ENCODE data around the gene DCAF6.

The DCAF6 gene

DNA sequence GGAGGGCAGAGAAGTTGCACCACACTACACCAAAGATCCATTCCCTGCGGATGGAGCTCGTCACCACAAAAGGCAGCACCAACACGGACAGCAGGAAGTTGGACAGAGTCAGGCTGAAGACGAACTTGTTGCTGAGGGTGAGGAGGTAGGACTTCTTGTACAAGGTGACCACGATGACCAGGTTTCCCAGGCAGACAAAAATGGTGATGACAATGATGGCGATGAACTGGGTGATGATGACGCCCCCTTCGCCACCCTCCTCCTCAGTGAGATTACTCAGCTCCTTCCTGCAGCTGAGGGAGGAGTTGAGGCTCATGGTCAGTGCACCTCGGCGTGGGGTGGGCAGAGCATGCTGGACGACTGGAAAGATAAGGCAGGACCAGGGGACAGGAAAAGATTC is 168.1 kb downstream of the DCAF6 start:
- Histone ChIP-seq H4K91ac (ENCODE audit: low read length) (no peak overlapping the region), H3K4me3 (ENCODE audit: insufficient read depth in 1 of 2, low read depth in 1 of 2, low read length in 2 of 2) (no peak overlapping the region), H3K4ac (ENCODE audit: low read depth in 1 of 2, low read length in 2 of 2) (no peak overlapping the region), H3K4me1 (ENCODE audit: control insufficient read depth, insufficient read depth, low read depth, low read length) (peaks cover 1% of the 10 kb centered on the region), H2AFZ (ENCODE audit: low read depth, low read length) (no peak overlapping the region), H3K9me3 (ENCODE audit: control insufficient read depth, low read length) (no peaks in the 10 kb centered on the region), H3K4me2 (ENCODE audit: low read length, poor library complexity, severe bottlenecking) (no peak overlapping the region), H3K27me3 (ENCODE audit: control insufficient read depth in 1 of 2, insufficient read depth in 1 of 2, low read length in 2 of 2) (no peaks in the 10 kb centered on the region), H2BK120ac (ENCODE audit: low read depth, low read length) (no peak overlapping the region), H2BK12ac (ENCODE audit: low read length in 2 of 2) (no peak overlapping the region), H3K18ac (ENCODE audit: low read depth in 1 of 2, low read length in 2 of 2) (no peak overlapping the region), H3K36me3 (ENCODE audit: control insufficient read depth in 1 of 2, insufficient read depth in 2 of 2, low read depth in 1 of 2, low read length in 2 of 2) (peaks cover 11 to 19% of the 10 kb centered on the region in 2 experiments), H3K14ac (ENCODE audit: low read length in 2 of 2) (no peak overlapping the region), H4K8ac (ENCODE audit: low read length) (no peak overlapping the region), H2BK5ac (ENCODE audit: low read depth, low read length, poor library complexity, severe bottlenecking) (no peak overlapping the region), H3K9ac (ENCODE audit: low read length) (no peak overlapping the region), H3K23ac (ENCODE audit: low read length in 2 of 2) (no peak overlapping the region), H3K27ac (ENCODE audit: low read length, poor library complexity, severe bottlenecking) (no peak overlapping the region), H2AK5ac (ENCODE audit: low read length, severe bottlenecking) (no peak overlapping the region), H2BK15ac (ENCODE audit: low read depth, poor library complexity, severe bottlenecking) (no peak overlapping the region), H3K79me1 (replicated peaks; ENCODE audit: low read length, poor library complexity, severe bottlenecking) (peaks cover 28% of the 10 kb centered on the region)
- DNase-seq: no peak
- WGBS: 85% methylated on average over 10 of the region's 11 CpGs

DNA sequence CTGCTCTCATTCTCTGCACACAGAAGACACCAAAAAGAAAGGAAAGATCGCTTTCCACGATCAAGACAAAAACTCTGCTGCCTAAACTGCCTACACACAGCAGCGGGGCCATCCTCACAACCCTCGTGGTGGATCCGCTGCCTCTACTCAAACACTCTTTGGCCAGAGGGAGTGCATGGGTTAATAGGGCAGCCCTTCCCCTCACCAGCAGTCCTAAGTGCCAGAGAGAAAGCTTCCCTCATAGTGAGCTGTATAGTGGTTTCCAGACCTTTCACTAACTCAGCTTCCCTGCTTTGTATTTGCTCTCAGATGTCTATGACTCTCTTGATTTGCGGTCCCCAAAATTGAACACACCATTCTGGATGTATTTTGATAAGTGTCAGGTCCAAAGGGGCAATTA is 169.4 kb downstream of the DCAF6 start:
- 91% methylated on average over 6 of the region's 6 CpGs for WGBS
- no peak overlapping the region for H2BK12ac ChIP-seq (ENCODE audit: low read length in 2 of 2)
- no peak overlapping the region for H4K91ac ChIP-seq (ENCODE audit: low read length)
- no peak overlapping the region for H2BK15ac ChIP-seq (ENCODE audit: low read depth, poor library complexity, severe bottlenecking)
- H3K18ac ChIP-seq (ENCODE audit: low read depth in 1 of 2, low read length in 2 of 2): no peak overlapping the region
- H2BK120ac ChIP-seq (ENCODE audit: low read depth, low read length): no peak overlapping the region
- H3K4ac ChIP-seq (ENCODE audit: low read depth in 1 of 2, low read length in 2 of 2): no peak overlapping the region
- no peak overlapping the region for H3K23ac ChIP-seq (ENCODE audit: low read length in 2 of 2)
- no peak overlapping the region for H2AFZ ChIP-seq (ENCODE audit: low read depth, low read length)
- no peak overlapping the region for H2BK5ac ChIP-seq (ENCODE audit: low read depth, low read length, poor library complexity, severe bottlenecking)
- H3K4me2 ChIP-seq (ENCODE audit: low read length, poor library complexity, severe bottlenecking): no peak overlapping the region
- peaks cover 31% of the 10 kb centered on the region for H3K79me1 ChIP-seq (replicated peaks; ENCODE audit: low read length, poor library complexity, severe bottlenecking)
- no peak overlapping the region for H3K14ac ChIP-seq (ENCODE audit: low read length in 2 of 2)
- no peak overlapping the region for H3K27ac ChIP-seq (ENCODE audit: low read length, poor library complexity, severe bottlenecking)
- no peaks in the 10 kb centered on the region for H3K4me1 ChIP-seq (ENCODE audit: control insufficient read depth, insufficient read depth, low read depth, low read length)
- H2AK5ac ChIP-seq (ENCODE audit: low read length, severe bottlenecking): no peak overlapping the region
- H3K9ac ChIP-seq (ENCODE audit: low read length): no peak overlapping the region
- H3K27me3 ChIP-seq (ENCODE audit: control insufficient read depth in 1 of 2, insufficient read depth in 1 of 2, low read length in 2 of 2): no peaks in the 10 kb centered on the region
- H3K9me3 ChIP-seq (ENCODE audit: control insufficient read depth, low read length): no peaks in the 10 kb centered on the region
- no peak for DNase-seq
- H3K36me3 ChIP-seq (ENCODE audit: control insufficient read depth in 1 of 2, insufficient read depth in 2 of 2, low read depth in 1 of 2, low read length in 2 of 2): peaks cover 11 to 19% of the 10 kb centered on the region in 2 experiments
- H4K8ac ChIP-seq (ENCODE audit: low read length): no peak overlapping the region
- H3K4me3 ChIP-seq (ENCODE audit: insufficient read depth in 1 of 2, low read depth in 1 of 2, low read length in 2 of 2): no peak overlapping the region

DNA sequence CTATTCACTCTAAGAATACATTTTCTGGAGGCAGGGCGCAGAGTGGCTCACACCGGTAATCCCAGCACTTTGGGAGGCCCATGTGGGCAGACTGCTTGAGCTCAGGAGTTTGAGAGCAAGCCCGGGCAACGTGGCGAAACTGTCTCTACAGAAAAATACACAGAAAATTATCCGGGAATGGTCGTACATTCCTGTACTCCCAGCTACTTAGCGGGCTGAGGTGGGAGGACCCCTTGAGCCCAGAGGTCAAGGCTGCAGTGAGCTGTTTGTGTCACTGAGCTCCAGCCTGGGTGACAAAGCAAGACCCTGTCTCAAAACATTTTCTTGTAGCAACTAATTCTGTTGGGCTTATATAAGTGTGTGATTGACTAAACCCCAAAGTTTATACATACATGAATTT is 169.8 kb downstream of the DCAF6 start:
- Histone ChIP-seq H4K91ac (ENCODE audit: low read length) (no peak overlapping the region), H3K14ac (ENCODE audit: low read length in 2 of 2) (no peak overlapping the region), H3K27ac (ENCODE audit: low read length, poor library complexity, severe bottlenecking) (no peak overlapping the region), H3K27me3 (ENCODE audit: control insufficient read depth in 1 of 2, insufficient read depth in 1 of 2, low read length in 2 of 2) (no peaks in the 10 kb centered on the region), H3K9ac (ENCODE audit: low read length) (no peak overlapping the region), H3K4me3 (ENCODE audit: insufficient read depth in 1 of 2, low read depth in 1 of 2, low read length in 2 of 2) (no peak overlapping the region), H2AFZ (ENCODE audit: low read depth, low read length) (no peak overlapping the region), H2BK120ac (ENCODE audit: low read depth, low read length) (no peak overlapping the region), H3K4me1 (ENCODE audit: control insufficient read depth, insufficient read depth, low read depth, low read length) (no peaks in the 10 kb centered on the region), H3K4me2 (ENCODE audit: low read length, poor library complexity, severe bottlenecking) (no peak overlapping the region), H2AK5ac (ENCODE audit: low read length, severe bottlenecking) (no peak overlapping the region), H3K23ac (ENCODE audit: low read length in 2 of 2) (no peak overlapping the region), H4K8ac (ENCODE audit: low read length) (peak overlapping the region; percentile 7), H3K18ac (ENCODE audit: low read depth in 1 of 2, low read length in 2 of 2) (no peak overlapping the region), H3K9me3 (ENCODE audit: control insufficient read depth, low read length) (no peaks in the 10 kb centered on the region), H3K36me3 (ENCODE audit: control insufficient read depth in 1 of 2, insufficient read depth in 2 of 2, low read depth in 1 of 2, low read length in 2 of 2) (peaks cover 11 to 17% of the 10 kb centered on the region in 2 experiments), H2BK5ac (ENCODE audit: low read depth, low read length, poor library complexity, severe bottlenecking) (no peak overlapping the region), H2BK15ac (ENCODE audit: low read depth, poor library complexity, severe bottlenecking) (no peak overlapping the region), H2BK12ac (ENCODE audit: low read length in 2 of 2) (no peak overlapping the region), H3K79me1 (replicated peaks; ENCODE audit: low read length, poor library complexity, severe bottlenecking) (peaks cover 35% of the 10 kb centered on the region), H3K4ac (ENCODE audit: low read depth in 1 of 2, low read length in 2 of 2) (no peak overlapping the region)
- DNase-seq: no peak
- 87% methylated on average over 8 of the region's 8 CpGs for WGBS

DNA sequence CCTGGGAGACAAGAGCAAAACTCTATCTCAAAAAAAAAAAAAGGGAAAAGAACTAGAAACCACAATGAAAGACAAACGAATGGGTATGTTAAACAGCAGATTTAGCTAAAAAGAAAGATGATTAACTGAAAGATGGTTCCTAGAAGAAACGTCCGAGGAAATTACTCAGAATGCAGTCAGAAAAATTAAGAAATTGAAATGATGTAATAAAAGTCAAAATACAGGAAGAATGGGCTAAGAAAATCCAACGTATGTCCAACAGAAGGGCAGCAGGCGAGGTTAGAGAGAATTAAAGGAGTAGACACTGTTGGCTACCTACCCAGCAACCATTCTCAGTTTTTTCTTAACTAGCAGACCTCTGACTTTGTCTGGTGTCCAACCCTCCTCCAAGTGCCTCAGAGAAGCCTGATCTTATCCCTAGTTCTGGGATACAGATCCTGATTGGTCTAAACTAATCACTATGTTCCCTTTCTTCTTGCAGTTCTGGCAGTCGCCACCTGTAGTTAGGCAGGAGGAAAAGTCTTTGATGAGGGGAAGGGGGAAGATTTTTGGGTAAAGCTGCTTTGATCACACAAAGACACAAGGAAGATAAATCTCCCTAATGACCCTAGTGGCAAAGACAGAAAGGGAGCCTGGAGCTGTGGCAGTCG is 174.5 kb downstream of the DCAF6 start:
- H2BK12ac ChIP-seq (ENCODE audit: low read length in 2 of 2): no peak overlapping the region
- no peak for DNase-seq
- peaks cover 34% of the 10 kb centered on the region for H3K79me1 ChIP-seq (replicated peaks; ENCODE audit: low read length, poor library complexity, severe bottlenecking)
- H3K9me3 ChIP-seq (ENCODE audit: control insufficient read depth, low read length): no peaks in the 10 kb centered on the region
- no peak overlapping the region for H3K14ac ChIP-seq (ENCODE audit: low read length in 2 of 2)
- H2AFZ ChIP-seq (ENCODE audit: low read depth, low read length): no peak overlapping the region
- no peak overlapping the region for H2BK120ac ChIP-seq (ENCODE audit: low read depth, low read length)
- WGBS: 85% methylated on average over 6 of the region's 7 CpGs
- H2BK15ac ChIP-seq (ENCODE audit: low read depth, poor library complexity, severe bottlenecking): no peak overlapping the region
- H4K8ac ChIP-seq (ENCODE audit: low read length): no peak overlapping the region
- no peak overlapping the region for H2BK5ac ChIP-seq (ENCODE audit: low read depth, low read length, poor library complexity, severe bottlenecking)
- H2AK5ac ChIP-seq (ENCODE audit: low read length, severe bottlenecking): no peak overlapping the region
- no peak overlapping the region for H3K4ac ChIP-seq (ENCODE audit: low read depth in 1 of 2, low read length in 2 of 2)
- no peak overlapping the region for H3K9ac ChIP-seq (ENCODE audit: low read length)
- H3K4me1 ChIP-seq (ENCODE audit: control insufficient read depth, insufficient read depth, low read depth, low read length): peaks cover 5% of the 10 kb centered on the region
- H3K27ac ChIP-seq (ENCODE audit: low read length, poor library complexity, severe bottlenecking): no peak overlapping the region
- H3K4me3 ChIP-seq (ENCODE audit: insufficient read depth in 1 of 2, low read depth in 1 of 2, low read length in 2 of 2): no peak overlapping the region
- no peak overlapping the region for H3K18ac ChIP-seq (ENCODE audit: low read depth in 1 of 2, low read length in 2 of 2)
- no peaks in the 10 kb centered on the region for H3K36me3 ChIP-seq (ENCODE audit: control insufficient read depth in 1 of 2, insufficient read depth in 2 of 2, low read depth in 1 of 2, low read length in 2 of 2)
- no peak overlapping the region for H4K91ac ChIP-seq (ENCODE audit: low read length)
- no peak overlapping the region for H3K4me2 ChIP-seq (ENCODE audit: low read length, poor library complexity, severe bottlenecking)
- no peak overlapping the region for H3K23ac ChIP-seq (ENCODE audit: low read length in 2 of 2)
- H3K27me3 ChIP-seq (ENCODE audit: control insufficient read depth in 1 of 2, insufficient read depth in 1 of 2, low read length in 2 of 2): no peaks in the 10 kb centered on the region
